Nephron (organoid): ENCODE data around the gene TFPI2.

Experiments used
- H3K27ac Mint-ChIP-seq, 3 experiments: 2 replicates each; pipeline ENCODE4 v1.8.0; 2020; ENCODE audit warnings: mixed read lengths in 3 of 3, mild to moderate bottlenecking in 2 of 3, moderate library complexity in 1 of 3
- H3K27me3 Mint-ChIP-seq: 2 replicates; pipeline ENCODE4 v1.8.0; 2021; ENCODE audit warnings: low read depth, mild to moderate bottlenecking, moderate library complexity, mixed read lengths
- H3K36me3 Mint-ChIP-seq: 2 replicates; pipeline ENCODE4 v1.8.0; 2020; ENCODE audit warnings: low read depth, mixed read lengths
- H3K4me1 Mint-ChIP-seq: 2 replicates; pipeline ENCODE4 v1.8.0; 2020; ENCODE audit warnings: mixed read lengths
- H3K4me3 Mint-ChIP-seq, 3 experiments: 2 replicates each; pipeline ENCODE4 v1.8.0; 2020; ENCODE audit warnings: mild to moderate bottlenecking in 3 of 3, mixed read lengths in 3 of 3, moderate library complexity in 2 of 3
- H3K9me3 Mint-ChIP-seq: 2 replicates; pipeline ENCODE4 v1.8.0; 2020; ENCODE audit warnings: mixed read lengths
- TF ChIP-seq, protein P1 (sequence below), 3 experiments: fragments of 200-600 bp; sonication (generic); IDR thresholded peaks; one replicate each; pipeline ENCODE4 v1.5.0; 2021; ENCODE audit warnings: antibody characterized with exemption in 3 of 3; ENCODE audit not compliant: unreplicated experiment in 3 of 3

Gene TFPI2

GRCh38 chr7:93894966-93895640 is 4.5 kb upstream of the TFPI2 start:
- H3K4me1 Mint-ChIP-seq, result peaks cover 46% of the 10 kb centered on the region
- peak overlapping the region in 1 of 3 experiments; percentile 22 for H3K4me3 Mint-ChIP-seq
- no peaks in the 10 kb centered on the region for H3K36me3 Mint-ChIP-seq
- TF ChIP-seq, protein P1, sequence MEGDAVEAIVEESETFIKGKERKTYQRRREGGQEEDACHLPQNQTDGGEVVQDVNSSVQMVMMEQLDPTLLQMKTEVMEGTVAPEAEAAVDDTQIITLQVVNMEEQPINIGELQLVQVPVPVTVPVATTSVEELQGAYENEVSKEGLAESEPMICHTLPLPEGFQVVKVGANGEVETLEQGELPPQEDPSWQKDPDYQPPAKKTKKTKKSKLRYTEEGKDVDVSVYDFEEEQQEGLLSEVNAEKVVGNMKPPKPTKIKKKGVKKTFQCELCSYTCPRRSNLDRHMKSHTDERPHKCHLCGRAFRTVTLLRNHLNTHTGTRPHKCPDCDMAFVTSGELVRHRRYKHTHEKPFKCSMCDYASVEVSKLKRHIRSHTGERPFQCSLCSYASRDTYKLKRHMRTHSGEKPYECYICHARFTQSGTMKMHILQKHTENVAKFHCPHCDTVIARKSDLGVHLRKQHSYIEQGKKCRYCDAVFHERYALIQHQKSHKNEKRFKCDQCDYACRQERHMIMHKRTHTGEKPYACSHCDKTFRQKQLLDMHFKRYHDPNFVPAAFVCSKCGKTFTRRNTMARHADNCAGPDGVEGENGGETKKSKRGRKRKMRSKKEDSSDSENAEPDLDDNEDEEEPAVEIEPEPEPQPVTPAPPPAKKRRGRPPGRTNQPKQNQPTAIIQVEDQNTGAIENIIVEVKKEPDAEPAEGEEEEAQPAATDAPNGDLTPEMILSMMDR (IDR thresholded peaks at IDR 0.05; ENCODE audit: unreplicated experiment in 3 of 3), result no peak
- peak overlapping the region; percentile 23 to 67 (median 40) for H3K27ac Mint-ChIP-seq
- H3K9me3 Mint-ChIP-seq, result no peaks in the 10 kb centered on the region
- peaks cover 28% of the 10 kb centered on the region for H3K27me3 Mint-ChIP-seq

- H3K27me3 Mint-ChIP-seq, result peaks cover 34% of the 10 kb centered on the region
- H3K27ac Mint-ChIP-seq, result peak overlapping the region in 2 of 3 experiments; percentile 11 to 67
- H3K4me3 Mint-ChIP-seq, result no peak overlapping the region
- no peaks in the 10 kb centered on the region for H3K36me3 Mint-ChIP-seq
- no peaks in the 10 kb centered on the region for H3K9me3 Mint-ChIP-seq
- peaks cover 53% of the 10 kb centered on the region for H3K4me1 Mint-ChIP-seq
- TF ChIP-seq, protein P1 (IDR thresholded peaks at IDR 0.05; ENCODE audit: unreplicated experiment in 3 of 3), result no peak
Observed at GRCh38 chr7:93894426-93894825, 3.9 kb upstream of the TFPI2 start.

GRCh38 chr7:93890041-93890463 is 501 bp downstream of the TFPI2 start:
- no peaks in the 10 kb centered on the region for H3K9me3 Mint-ChIP-seq
- H3K4me1 Mint-ChIP-seq, result peaks cover 28% of the 10 kb centered on the region

DNA sequence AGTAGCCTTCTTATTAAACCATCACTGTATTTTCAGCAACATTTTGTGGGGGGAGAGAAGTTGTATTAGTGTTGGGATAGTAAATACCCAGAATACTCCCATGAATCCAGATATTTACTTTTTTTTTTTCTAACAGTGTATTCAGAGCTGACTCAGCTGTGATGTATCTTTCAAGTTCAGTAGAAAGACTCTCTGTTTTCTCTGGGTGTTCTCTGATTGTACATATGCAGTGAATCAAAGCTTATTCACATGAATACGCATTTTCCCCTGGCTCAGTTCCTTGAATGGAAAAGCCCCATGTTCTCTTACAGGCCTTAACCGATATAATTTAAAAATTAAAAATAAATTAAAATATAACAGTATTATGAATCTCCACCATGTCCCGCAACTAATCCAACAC is 1.3 kb downstream of the TFPI2 start:
- H3K27ac Mint-ChIP-seq, result peak overlapping the region in 1 of 3 experiments; percentile 33
- peak overlapping the region; percentile 96 to 98 (median 98) for H3K4me3 Mint-ChIP-seq
- H3K9me3 Mint-ChIP-seq, result no peaks in the 10 kb centered on the region
- peaks cover 22% of the 10 kb centered on the region for H3K4me1 Mint-ChIP-seq
- H3K27me3 Mint-ChIP-seq, result peaks cover 55% of the 10 kb centered on the region
- TF ChIP-seq, protein P1 (IDR thresholded peaks at IDR 0.05; ENCODE audit: unreplicated experiment in 3 of 3), result no peak
- no peaks in the 10 kb centered on the region for H3K36me3 Mint-ChIP-seq

More at GRCh38 chr7:93890041-93890463, 501 bp downstream of the TFPI2 start:
- Mint-ChIP-seq H3K36me3 (no peaks in the 10 kb centered on the region), H3K27me3 (peaks cover 55% of the 10 kb centered on the region), H3K27ac (peak overlapping the region; percentile 76 to 96 (median 83)), H3K4me3 (peak overlapping the region; percentile 96 to 98 (median 98))
- TF ChIP-seq, protein P1 (IDR thresholded peaks at IDR 0.05; ENCODE audit: unreplicated experiment in 3 of 3), result peak in 1 of 3 experiments; percentile 9

- H3K36me3 Mint-ChIP-seq, result no peaks in the 10 kb centered on the region
- no peak overlapping the region for H3K4me3 Mint-ChIP-seq
- no peak overlapping the region for H3K27ac Mint-ChIP-seq
- peaks cover 7% of the 10 kb centered on the region for H3K4me1 Mint-ChIP-seq
- H3K9me3 Mint-ChIP-seq, result peaks cover 6% of the 10 kb centered on the region
- H3K27me3 Mint-ChIP-seq, result peaks cover 21% of the 10 kb centered on the region
- TF ChIP-seq, protein P1 (IDR thresholded peaks at IDR 0.05; ENCODE audit: unreplicated experiment in 3 of 3), result no peak
Observed at GRCh38 chr7:93884541-93884940, 6.0 kb downstream of the TFPI2 start.

GRCh38 chr7:93883917-93884345 is 6.6 kb downstream of the TFPI2 start:
- TF ChIP-seq, protein P1 (IDR thresholded peaks at IDR 0.05; ENCODE audit: unreplicated experiment in 3 of 3), result no peak
- Mint-ChIP-seq H3K36me3 (no peaks in the 10 kb centered on the region), H3K4me1 (peaks cover 1% of the 10 kb centered on the region), H3K9me3 (peaks cover 8% of the 10 kb centered on the region), H3K27me3 (peaks cover 16% of the 10 kb centered on the region), H3K4me3 (no peak overlapping the region), H3K27ac (no peak overlapping the region)
